Epithelial cell of proximal tubule (primary cell): ENCODE results near the gene HLA-DMA. TPM values are rescaled to one million over a fixed set of nuclear protein-coding genes. Genes with fewer than 3 reads are reported as not detected.
A peak's percentile ranks its signal among the peaks of the same experiment; 100 is the strongest.

Source experiments
- DNase-seq: peaks from one replicate; pipeline ENCODE4 v3.0.0-alpha.2; 2011; ENCODE audit warnings: low read depth
- H3K4me3 ChIP-seq: 2 replicates; pipeline ENCODE4 v1.5.1; 2011; ENCODE audit warnings: low read depth, mild to moderate bottlenecking, low read length
- total RNA-seq: library from RNA; depleted of rRNA; stranded (reverse); fragments of >200 nt; gene quantifications from 2 replicates; pipeline ENCODE4 v1.2.3, GENCODE V29; 2015
- TF ChIP-seq, protein P1 (sequence below): conservative IDR thresholded peaks from 2 replicates; pipeline ENCODE4 v1.5.1; 2012; ENCODE audit warnings: low read depth, mild to moderate bottlenecking, low read length

The HLA-DMA gene
- total RNA-seq, 1 donor from 2014 or later = 2.0 TPM

GRCh38 chr6:32980488-32981038 lies 27.7 kb upstream of the HLA-DMA start:
- TF ChIP-seq, protein P1, sequence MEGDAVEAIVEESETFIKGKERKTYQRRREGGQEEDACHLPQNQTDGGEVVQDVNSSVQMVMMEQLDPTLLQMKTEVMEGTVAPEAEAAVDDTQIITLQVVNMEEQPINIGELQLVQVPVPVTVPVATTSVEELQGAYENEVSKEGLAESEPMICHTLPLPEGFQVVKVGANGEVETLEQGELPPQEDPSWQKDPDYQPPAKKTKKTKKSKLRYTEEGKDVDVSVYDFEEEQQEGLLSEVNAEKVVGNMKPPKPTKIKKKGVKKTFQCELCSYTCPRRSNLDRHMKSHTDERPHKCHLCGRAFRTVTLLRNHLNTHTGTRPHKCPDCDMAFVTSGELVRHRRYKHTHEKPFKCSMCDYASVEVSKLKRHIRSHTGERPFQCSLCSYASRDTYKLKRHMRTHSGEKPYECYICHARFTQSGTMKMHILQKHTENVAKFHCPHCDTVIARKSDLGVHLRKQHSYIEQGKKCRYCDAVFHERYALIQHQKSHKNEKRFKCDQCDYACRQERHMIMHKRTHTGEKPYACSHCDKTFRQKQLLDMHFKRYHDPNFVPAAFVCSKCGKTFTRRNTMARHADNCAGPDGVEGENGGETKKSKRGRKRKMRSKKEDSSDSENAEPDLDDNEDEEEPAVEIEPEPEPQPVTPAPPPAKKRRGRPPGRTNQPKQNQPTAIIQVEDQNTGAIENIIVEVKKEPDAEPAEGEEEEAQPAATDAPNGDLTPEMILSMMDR = no peak
- no peak overlapping the region for H3K4me3 ChIP-seq
- no peak for DNase-seq

GRCh38 chr6:32979720-32980487 lies 27.0 kb upstream of the HLA-DMA start:
- no peak overlapping the region for H3K4me3 ChIP-seq
- TF ChIP-seq, protein P1 = no peak
- no peak for DNase-seq

GRCh38 chr6:32977953-32978324 lies 25.0 kb upstream of the HLA-DMA start:
- DNase-seq = no peak
- TF ChIP-seq, protein P1 = no peak
- no peak overlapping the region for H3K4me3 ChIP-seq

- no peak overlapping the region for H3K4me3 ChIP-seq
- TF ChIP-seq, protein P1 = no peak
- no peak for DNase-seq
Observed at GRCh38 chr6:32977272-32977952, 24.5 kb upstream of the HLA-DMA start.

DNA sequence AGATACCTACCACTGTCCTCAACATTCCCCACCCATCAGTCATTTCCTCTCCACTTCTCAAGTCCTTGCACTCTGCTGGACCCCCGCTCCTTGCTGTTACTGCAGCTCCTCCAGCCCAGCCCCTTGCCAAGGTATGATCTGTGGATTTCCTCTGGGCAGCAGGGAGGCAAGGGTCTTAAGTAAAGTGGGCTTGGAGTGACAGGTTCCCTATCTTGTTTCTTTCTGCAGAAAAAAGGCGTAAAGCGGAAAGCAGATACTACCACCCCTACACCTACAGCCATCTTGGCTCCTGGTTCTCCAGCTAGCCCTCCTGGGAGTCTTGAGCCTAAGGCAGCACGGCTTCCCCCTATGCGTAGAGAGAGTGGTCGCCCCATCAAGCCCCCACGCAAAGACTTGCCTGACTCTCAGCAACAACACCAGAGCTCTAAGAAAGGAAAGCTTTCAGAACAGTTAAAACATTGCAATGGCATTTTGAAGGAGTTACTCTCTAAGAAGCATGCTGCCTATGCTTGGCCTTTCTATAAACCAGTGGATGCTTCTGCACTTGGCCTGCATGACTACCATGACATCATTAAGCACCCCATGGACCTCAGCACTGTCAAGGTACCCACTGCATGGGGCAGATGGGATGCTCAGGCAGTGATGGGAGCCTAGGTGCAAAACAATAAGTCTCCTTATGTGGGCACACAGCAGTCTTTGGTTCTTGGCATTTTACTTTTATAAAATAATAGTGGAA lies 23.6 kb upstream of the HLA-DMA start:
- no peak overlapping the region for H3K4me3 ChIP-seq
- DNase-seq = no peak
- TF ChIP-seq, protein P1 = no peak

DNA sequence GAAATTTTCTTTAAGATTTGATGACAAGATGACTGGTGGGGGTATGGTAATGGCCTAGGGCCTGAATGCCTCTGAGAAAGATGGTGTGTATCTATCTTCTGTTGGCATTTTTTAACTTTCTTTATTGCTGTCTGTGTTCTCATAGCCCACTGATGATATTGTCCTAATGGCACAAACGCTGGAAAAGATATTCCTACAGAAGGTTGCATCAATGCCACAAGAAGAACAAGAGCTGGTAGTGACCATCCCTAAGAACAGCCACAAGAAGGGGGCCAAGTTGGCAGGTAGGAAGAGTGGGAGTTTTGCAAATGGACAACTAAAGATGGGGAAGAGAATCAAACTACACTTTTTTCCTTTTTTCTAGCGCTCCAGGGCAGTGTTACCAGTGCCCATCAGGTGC lies 23.0 kb upstream of the HLA-DMA start:
- TF ChIP-seq, protein P1 = no peak
- no peak for DNase-seq
- H3K4me3 ChIP-seq = peak overlapping the region; percentile 69
